Right renal pelvis (tissue), 4 donors: Measurements from ENCODE around the gene SLC29A3. TPM values are rescaled to one million over a fixed set of nuclear protein-coding genes. Genes with fewer than 3 reads are reported as not detected.
"Not testable (repeated sequence)": the region's sequence is repeated elsewhere in the genome, so short reads cannot be mapped to it uniquely, and the experiment has no call there.

ENCODE experiments used
- DNase-seq, 4 donors: peaks; one replicate each; pipeline ENCODE4 v3.0.0-alpha.2; 2013; ENCODE audit warnings: low read depth in 4 of 4, low spot score in 3 of 4, missing footprints in 1 of 4
- polyA plus RNA-seq, 4 donors: library from polyadenylated mRNA; unstranded; fragments of 120-200 nt; gene quantifications; one replicate each; pipeline ENCODE4 v1.2.1, GENCODE V29; 2013; ENCODE audit not compliant: insufficient read length in 4 of 4

The SLC29A3 gene
- polyA plus RNA-seq, 4 donors: 7.7 to 8.7 (median 7.9) TPM

GRCh38 chr10:71283410-71283809, 35.6 kb upstream of the SLC29A3 start:
- DNase-seq: no peak

GRCh38 chr10:71283876-71284275, 35.2 kb upstream of the SLC29A3 start:
- no peak for DNase-seq

- DNase-seq: no peak
These were observed 34.4 kb upstream of the SLC29A3 start for GRCh38 chr10:71284544-71285179.

- peak in 2 of 4 donors; percentile 44 to 50 for DNase-seq
These were observed 33.9 kb upstream of the SLC29A3 start for GRCh38 chr10:71285180-71285545.

GRCh38 chr10:71285986-71286385, 33.1 kb upstream of the SLC29A3 start:
- no peak for DNase-seq

- no peak for DNase-seq
These were observed 32.4 kb upstream of the SLC29A3 start for GRCh38 chr10:71286521-71287294.

GRCh38 chr10:71287456-71287855, 31.6 kb upstream of the SLC29A3 start:
- DNase-seq: no peak

GRCh38 chr10:71288461-71288860, 30.6 kb upstream of the SLC29A3 start:
- no peak for DNase-seq

GRCh38 chr10:71289421-71290130, 29.5 kb upstream of the SLC29A3 start:
- DNase-seq: no peak

- DNase-seq: no peak
These were observed 28.7 kb upstream of the SLC29A3 start for GRCh38 chr10:71290331-71290730.

GRCh38 chr10:71290806-71291527, 28.1 kb upstream of the SLC29A3 start:
- no peak for DNase-seq

- no peak for DNase-seq
These were observed 27.5 kb upstream of the SLC29A3 start for GRCh38 chr10:71291528-71291900.

GRCh38 chr10:71292624-71293445, 26.2 kb upstream of the SLC29A3 start:
- DNase-seq: no peak

GRCh38 chr10:71293446-71294084, 25.5 kb upstream of the SLC29A3 start:
- no peak for DNase-seq

GRCh38 chr10:71294091-71294561, 24.9 kb upstream of the SLC29A3 start:
- DNase-seq: no peak

- DNase-seq: no peak
These were observed 24.2 kb upstream of the SLC29A3 start for GRCh38 chr10:71294856-71295255.

- DNase-seq: no peak
These were observed 23.4 kb upstream of the SLC29A3 start for GRCh38 chr10:71295641-71296040.

GRCh38 chr10:71296086-71296485, 23.0 kb upstream of the SLC29A3 start:
- DNase-seq: no peak

- not testable (repeated sequence) for DNase-seq
These were observed 22.2 kb upstream of the SLC29A3 start for GRCh38 chr10:71296811-71297210.

- DNase-seq: no peak
These were observed 21.7 kb upstream of the SLC29A3 start for GRCh38 chr10:71297343-71297742.
